ENCODE measurements around the gene MAPK8IP3. TPM values are rescaled to one million over a fixed set of nuclear protein-coding genes. Genes with fewer than 3 reads are reported as not detected.

MAPK8IP3 gene
- total RNA-seq, 4 donors from 2014 or later: 15.8 to 92.1 (median 39.0) TPM

GRCh38 chr16:1707193-1707790 lies 1.3 kb downstream of the MAPK8IP3 start:
- TF ChIP-seq CTCF (IDR thresholded peaks at IDR 0.05; ENCODE audit: low read depth): no peak

- TF ChIP-seq CTCF (IDR thresholded peaks at IDR 0.05; ENCODE audit: low read depth): no peak
These were observed 2.2 kb downstream of the MAPK8IP3 start for GRCh38 chr16:1708083-1708767.

GRCh38 chr16:1708768-1709180 lies 2.8 kb downstream of the MAPK8IP3 start:
- no peak for TF ChIP-seq CTCF (IDR thresholded peaks at IDR 0.05; ENCODE audit: low read depth)

- no peak for TF ChIP-seq CTCF (IDR thresholded peaks at IDR 0.05; ENCODE audit: low read depth)
These were observed 3.4 kb downstream of the MAPK8IP3 start for GRCh38 chr16:1709356-1709755.

- TF ChIP-seq CTCF (IDR thresholded peaks at IDR 0.05; ENCODE audit: low read depth): no peak
These were observed 5.0 kb downstream of the MAPK8IP3 start for GRCh38 chr16:1710811-1711507.

GRCh38 chr16:1712791-1713261 lies 6.8 kb downstream of the MAPK8IP3 start:
- TF ChIP-seq CTCF (IDR thresholded peaks at IDR 0.05; ENCODE audit: low read depth): no peak

GRCh38 chr16:1713331-1713730 lies 7.3 kb downstream of the MAPK8IP3 start:
- no peak for TF ChIP-seq CTCF (IDR thresholded peaks at IDR 0.05; ENCODE audit: low read depth)

All from subcutaneous adipose tissue (tissue), 4 donors.